HepG2 (cell line): ENCODE measurements around the gene SNUPN. TPM values are rescaled to one million over a fixed set of nuclear protein-coding genes. Genes with fewer than 3 reads are reported as not detected.

Source experiments
- ATF7-NPFF ChIP-seq: sonication (generic); formaldehyde crosslinking; IDR thresholded peaks from 2 replicates; pipeline ENCODE4 v1.8.1; 2023; ENCODE audit warnings: mild to moderate bottlenecking, low read depth, missing genetic modification reagents, moderate library complexity
- ELF3 ChIP-seq: IDR thresholded peaks from 2 replicates; pipeline ENCODE4 v1.6.1; 2016; ENCODE audit warnings: missing genetic modification reagents, missing compliant biosample characterization
- EZH2 ChIP-seq: conservative IDR thresholded peaks from 2 replicates; pipeline ENCODE4 v1.6.1; 2012; ENCODE audit warnings: mild to moderate bottlenecking, low read depth, low read length, moderate library complexity
- FOXA1 ChIP-seq, 2 experiments: fragments of 450-650 bp in 1 of 2; sonication (generic) in 1 of 2; formaldehyde crosslinking in 1 of 2; IDR thresholded peaks; 2 replicates each; pipeline versions ENCODE4 v1.4.0 to v1.6.1; 2016 to 2020; ENCODE audit warnings: missing genetic modification reagents in 1 of 2
- JARID2 ChIP-seq: sonication (generic); formaldehyde crosslinking; IDR thresholded peaks from 2 replicates; pipeline ENCODE4 v1.8.1; 2023; ENCODE audit warnings: missing genetic modification reagents, inconsistent platforms; ENCODE audit not compliant: insufficient replicate concordance
- MAX ChIP-seq: IDR thresholded peaks from 2 replicates; pipeline ENCODE4 v1.6.1; 2012; ENCODE audit warnings: inconsistent platforms
- MIER2 ChIP-seq: IDR thresholded peaks from 2 replicates; pipeline ENCODE4 v1.6.1; 2016; ENCODE audit warnings: missing biosample characterization, missing genetic modification reagents
- MTA1 ChIP-seq: sonication (generic); formaldehyde crosslinking; IDR thresholded peaks from 2 replicates; pipeline ENCODE4 v1.4.0; 2020; ENCODE audit warnings: missing genetic modification reagents, mild to moderate bottlenecking, borderline replicate concordance
- NFIB ChIP-seq: sonication (generic); formaldehyde crosslinking; IDR thresholded peaks from 2 replicates; pipeline ENCODE4 v1.9.0; 2021; ENCODE audit warnings: missing genetic modification reagents, mild to moderate bottlenecking, borderline replicate concordance
- NKX3-1 ChIP-seq: sonication (generic); formaldehyde crosslinking; IDR thresholded peaks from 2 replicates; pipeline ENCODE4 v1.5.0; 2020; ENCODE audit warnings: missing genetic modification reagents
- ONECUT2 ChIP-seq: sonication (generic); formaldehyde crosslinking; IDR thresholded peaks from 2 replicates; pipeline ENCODE4 v1.4.0; 2020; ENCODE audit warnings: missing genetic modification reagents
- PHF21A ChIP-seq: sonication (generic); formaldehyde crosslinking; IDR thresholded peaks from 2 replicates; pipeline ENCODE4 v1.5.0; 2020; ENCODE audit warnings: mild to moderate bottlenecking, missing genetic modification reagents
- PLRG1 ChIP-seq: fragments of 450-650 bp; conservative IDR thresholded peaks from 2 replicates; pipeline ENCODE4 v1.6.1; 2016
- POGK ChIP-seq: sonication (generic); formaldehyde crosslinking; conservative IDR thresholded peaks from 2 replicates; pipeline ENCODE4 v1.8.0; 2022; ENCODE audit warnings: mild to moderate bottlenecking, moderate library complexity, missing genetic modification reagents
- SAP130 ChIP-seq: IDR thresholded peaks from 2 replicates; pipeline ENCODE4 v1.6.1; 2016; ENCODE audit warnings: low read depth
- SKIL ChIP-seq: sonication (generic); formaldehyde crosslinking; IDR thresholded peaks from 2 replicates; pipeline ENCODE4 v1.8.0; 2022; ENCODE audit warnings: missing genetic modification reagents, mild to moderate bottlenecking, moderate library complexity, borderline replicate concordance
- TRAFD1 ChIP-seq: sonication (generic); formaldehyde crosslinking; IDR thresholded peaks from 2 replicates; pipeline ENCODE4 v1.5.1; 2020; ENCODE audit warnings: missing genetic modification reagents, mild to moderate bottlenecking, borderline replicate concordance
- ZBTB7B ChIP-seq: sonication (generic); formaldehyde crosslinking; IDR thresholded peaks from 2 replicates; pipeline ENCODE4 v1.4.0; 2020; ENCODE audit warnings: missing genetic modification reagents
- ZKSCAN8 ChIP-seq: IDR thresholded peaks from 2 replicates; pipeline ENCODE4 v1.6.1; 2016; ENCODE audit warnings: borderline replicate concordance, missing genetic modification reagents, missing compliant biosample characterization
- ZNF512 ChIP-seq: sonication (generic); formaldehyde crosslinking; IDR thresholded peaks from 2 replicates; pipeline ENCODE4 v1.4.0; 2020; ENCODE audit warnings: mild to moderate bottlenecking, missing genetic modification reagents
- ZNF558 ChIP-seq: sonication (generic); formaldehyde crosslinking; IDR thresholded peaks from 2 replicates; pipeline ENCODE4 v1.9.0; 2022; ENCODE audit warnings: mild to moderate bottlenecking, missing genetic modification reagents, borderline replicate concordance
- ZNF569 ChIP-seq: sonication (generic); formaldehyde crosslinking; IDR thresholded peaks from 2 replicates; pipeline ENCODE4 v1.5.0; 2020; ENCODE audit warnings: mild to moderate bottlenecking, missing genetic modification reagents, moderate library complexity, borderline replicate concordance
- polyA plus RNA-seq, 8 experiments: library from polyadenylated mRNA; depleted of rRNA in 3 of 8; stranded (reverse) in 7 of 8; unstranded in 1 of 8; fragments of >200 nt; fragmentation: Illumina TruSeq in 4 of 8; extraction: Trizol in 4 of 8; gene quantifications; 2 replicates each; pipeline versions ENCODE4 v1.2.1 to v1.2.3, GENCODE V29; 2011 to 2016; ENCODE audit warnings: low read depth in 4 of 8, missing spikeins in 1 of 8, mixed read lengths in 1 of 8; ENCODE audit not compliant: insufficient read depth in 1 of 8
- total RNA-seq, 5 experiments: library from RNA; depleted of rRNA; stranded (reverse); fragments of >200 nt; fragmentation: Illumina TruSeq; extraction: Trizol; gene quantifications; 2 replicates each; pipeline ENCODE4 v1.2.3, GENCODE V29; 2016; ENCODE audit warnings: low read depth in 1 of 5

Gene SNUPN
- total and polyA plus RNA-seq, 2 of the 13 experiments (the other 11 are each of a cell fraction or from before 2014, with no cell fraction given): 9.0 to 16.4 TPM

- TF ChIP-seq ZBTB7B: peak; percentile 87; the same call in 1 of the 2 replicates
- TF ChIP-seq NKX3-1 (CRISPR knock-in tag): no peak; the same call in 1 of the 2 replicates
- no peak for TF ChIP-seq NFIB (CRISPR knock-in tag)
- no peak for TF ChIP-seq EZH2
- TF ChIP-seq SKIL (CRISPR knock-in tag): no peak; the same call in 1 of the 2 replicates
- TF ChIP-seq MTA1 (CRISPR knock-in tag): peak; percentile 60; the same call in 1 of the 2 replicates
- no peak for TF ChIP-seq ONECUT2 (CRISPR knock-in tag)
- TF ChIP-seq ZNF558 (CRISPR knock-in tag): 0 out of 2 replicates have a peak, but pooled peaks have one; percentile 40
- no peak for TF ChIP-seq JARID2
- no peak for TF ChIP-seq ZNF512 (CRISPR knock-in tag)
- TF ChIP-seq MIER2 (CRISPR knock-in tag): no peak
- TF ChIP-seq MAX: 0 out of 2 replicates have a peak, but pooled peaks have one; percentile 43
- no peak for TF ChIP-seq ZNF569 (CRISPR knock-in tag)
- peak; percentile 83 for TF ChIP-seq PHF21A (CRISPR knock-in tag)
- TF ChIP-seq FOXA1 (IDR thresholded peaks at IDR 0.05): no peak
- no peak; the same call in 1 of the 2 replicates for TF ChIP-seq FOXA1 (CRISPR knock-in tag; IDR thresholded peaks at IDR 0.05)
- peak; percentile 86 for TF ChIP-seq SAP130 (CRISPR knock-in tag)
- peak; percentile 99 for TF ChIP-seq ELF3 (CRISPR knock-in tag)
- 0 out of 2 replicates have a peak, but pooled peaks have one; percentile 22 for TF ChIP-seq ZKSCAN8
- no peak for TF ChIP-seq TRAFD1 (CRISPR knock-in tag)
- no peak for TF ChIP-seq PLRG1
- peak; percentile 89 for TF ChIP-seq ATF7-NPFF (CRISPR knock-in tag)
- peak; percentile 83 for TF ChIP-seq POGK (CRISPR knock-in tag)
Observed at GRCh38 chr15:75625542-75626347, at the start of gene SNUPN (continued).
